ENCODE measurements around the gene TBX21.

The TBX21 gene

GRCh38 chr17:47713980-47714700, 18.9 kb upstream of the TBX21 start:
- no peak for DNase-seq (ENCODE audit: low spot score)

- no peak for DNase-seq (ENCODE audit: low spot score)
Measured at GRCh38 chr17:47714773-47715396, 18.2 kb upstream of the TBX21 start.

GRCh38 chr17:47715669-47716325, 17.2 kb upstream of the TBX21 start:
- DNase-seq (ENCODE audit: low spot score) = no peak

GRCh38 chr17:47716375-47716774, 16.7 kb upstream of the TBX21 start:
- DNase-seq (ENCODE audit: low spot score) = no peak

GRCh38 chr17:47717261-47717697, 15.8 kb upstream of the TBX21 start:
- no peak for DNase-seq (ENCODE audit: low spot score)

GRCh38 chr17:47717979-47718621, 14.9 kb upstream of the TBX21 start:
- DNase-seq (ENCODE audit: low spot score) = no peak

GRCh38 chr17:47718634-47719405, 14.2 kb upstream of the TBX21 start:
- no peak for DNase-seq (ENCODE audit: low spot score)

- DNase-seq (ENCODE audit: low spot score) = peak; percentile 79
Measured at GRCh38 chr17:47719411-47720152, 13.5 kb upstream of the TBX21 start.

GRCh38 chr17:47720196-47720595, 12.8 kb upstream of the TBX21 start:
- DNase-seq (ENCODE audit: low spot score) = no peak

- DNase-seq (ENCODE audit: low spot score) = peak; percentile 60
Measured at GRCh38 chr17:47720754-47721533, 12.1 kb upstream of the TBX21 start.

GRCh38 chr17:47721725-47722124, 11.3 kb upstream of the TBX21 start:
- DNase-seq (ENCODE audit: low spot score) = no peak

- DNase-seq (ENCODE audit: low spot score) = no peak
Measured at GRCh38 chr17:47724705-47725104, 8.3 kb upstream of the TBX21 start.

GRCh38 chr17:47725446-47726111, 7.5 kb upstream of the TBX21 start:
- no peak for DNase-seq (ENCODE audit: low spot score)

- DNase-seq (ENCODE audit: low spot score) = no peak
Measured at GRCh38 chr17:47726796-47727703, 6.0 kb upstream of the TBX21 start.

- DNase-seq (ENCODE audit: low spot score) = no peak
Measured at GRCh38 chr17:47727704-47728036, 5.4 kb upstream of the TBX21 start.

- DNase-seq (ENCODE audit: low spot score) = no peak
Measured at GRCh38 chr17:47728214-47728877, 4.7 kb upstream of the TBX21 start.

- no peak for DNase-seq (ENCODE audit: low spot score)
Measured at GRCh38 chr17:47729476-47729875, 3.6 kb upstream of the TBX21 start.

GRCh38 chr17:47730681-47731080, 2.4 kb upstream of the TBX21 start:
- DNase-seq (ENCODE audit: low spot score) = no peak

Measured in GM03348 (cell line).